Central memory CD8-positive, alpha-beta T cell (primary cell): ENCODE results near the gene SIN3B.

Experiments used
- ATAC-seq: fragments of 150-1000 bp; cut with Tn5 transposase; replicated peaks from 2 replicates; pipeline ENCODE4 v1.10.0; 2022; ENCODE audit warnings: mild to moderate bottlenecking, moderate FRiP score, moderate number of reproducible peaks; ENCODE audit not compliant: poor library complexity, severe bottlenecking; ENCODE audit errors: extremely low read depth
- DNase-seq, 2 donors: peaks; one replicate each; pipeline ENCODE4 v3.0.0; 2021; ENCODE audit warnings: low spot score in 2 of 2
- H3K27ac Mint-ChIP-seq: one replicate; pipeline ENCODE4 v1.8.0; 2022; ENCODE audit warnings: low read depth, mild to moderate bottlenecking, moderate library complexity, mixed read lengths
- H3K27me3 Mint-ChIP-seq: one replicate; pipeline ENCODE4 v1.8.0; 2022; ENCODE audit warnings: mixed read lengths
- H3K36me3 Mint-ChIP-seq: one replicate; pipeline ENCODE4 v1.8.0; 2022; ENCODE audit warnings: mild to moderate bottlenecking, moderate library complexity, mixed read lengths; ENCODE audit not compliant: insufficient read depth
- H3K4me1 Mint-ChIP-seq: one replicate; pipeline ENCODE4 v1.8.0; 2022; ENCODE audit warnings: mixed read lengths
- H3K4me3 Mint-ChIP-seq: one replicate; pipeline ENCODE4 v1.8.0; 2022; ENCODE audit warnings: mild to moderate bottlenecking, moderate library complexity, mixed read lengths
- H3K9me3 Mint-ChIP-seq: one replicate; pipeline ENCODE4 v1.8.0; 2022; ENCODE audit warnings: mixed read lengths

The SIN3B gene

GRCh38 chr19:16897856-16898161, 68.6 kb downstream of the SIN3B start:
- ATAC-seq (no peak), DNase-seq (no peak)
- Mint-ChIP-seq H3K36me3 (peaks cover 12% of the 10 kb centered on the region), H3K4me3 (peak overlapping the region; percentile 69), H3K9me3 (no peaks in the 10 kb centered on the region), H3K27me3 (peaks cover 30% of the 10 kb centered on the region), H3K4me1 (peaks cover 20% of the 10 kb centered on the region), H3K27ac (peak overlapping the region; percentile 55)

- Mint-ChIP-seq H3K4me1 (peaks cover 20% of the 10 kb centered on the region), H3K27ac (peak overlapping the region; percentile 55), H3K9me3 (no peaks in the 10 kb centered on the region), H3K36me3 (peaks cover 12% of the 10 kb centered on the region), H3K27me3 (peaks cover 23% of the 10 kb centered on the region), H3K4me3 (peak overlapping the region; percentile 69)
- DNase-seq: no peak
- no peak for ATAC-seq
Measured at GRCh38 chr19:16898361-16899015, 69.3 kb downstream of the SIN3B start.

GRCh38 chr19:16899566-16900075, 70.4 kb downstream of the SIN3B start:
- DNase-seq (no peak), ATAC-seq (peak; percentile 8)
- peaks cover 12% of the 10 kb centered on the region for H3K27me3 Mint-ChIP-seq
- H3K4me3 Mint-ChIP-seq: no peak overlapping the region
- no peaks in the 10 kb centered on the region for H3K9me3 Mint-ChIP-seq
- peaks cover 12% of the 10 kb centered on the region for H3K36me3 Mint-ChIP-seq
- peaks cover 20% of the 10 kb centered on the region for H3K4me1 Mint-ChIP-seq
- no peak overlapping the region for H3K27ac Mint-ChIP-seq

- H3K27me3 Mint-ChIP-seq: no peaks in the 10 kb centered on the region
- H3K27ac Mint-ChIP-seq: no peak overlapping the region
- H3K9me3 Mint-ChIP-seq: no peaks in the 10 kb centered on the region
- ATAC-seq (no peak), DNase-seq (no peak)
- peaks cover 15% of the 10 kb centered on the region for H3K4me1 Mint-ChIP-seq
- no peak overlapping the region for H3K4me3 Mint-ChIP-seq
- peaks cover 7% of the 10 kb centered on the region for H3K36me3 Mint-ChIP-seq
Measured at GRCh38 chr19:16901491-16902175, 72.4 kb downstream of the SIN3B start.

GRCh38 chr19:16902545-16902944, 73.3 kb downstream of the SIN3B start:
- DNase-seq: no peak
- no peak overlapping the region for H3K27ac Mint-ChIP-seq
- H3K4me1 Mint-ChIP-seq: peaks cover 15% of the 10 kb centered on the region
- ATAC-seq: no peak
- no peaks in the 10 kb centered on the region for H3K9me3 Mint-ChIP-seq
- peaks cover 4% of the 10 kb centered on the region for H3K36me3 Mint-ChIP-seq
- H3K27me3 Mint-ChIP-seq: no peaks in the 10 kb centered on the region
- H3K4me3 Mint-ChIP-seq: no peak overlapping the region

- DNase-seq: no peak
- H3K4me1 Mint-ChIP-seq: peaks cover 13% of the 10 kb centered on the region
- H3K27ac Mint-ChIP-seq: no peak overlapping the region
- no peak overlapping the region for H3K4me3 Mint-ChIP-seq
- no peaks in the 10 kb centered on the region for H3K9me3 Mint-ChIP-seq
- H3K27me3 Mint-ChIP-seq: no peaks in the 10 kb centered on the region
- H3K36me3 Mint-ChIP-seq: peaks cover 2% of the 10 kb centered on the region
- no peak for ATAC-seq
Measured at GRCh38 chr19:16903347-16903746, 74.1 kb downstream of the SIN3B start.

- no peak for ATAC-seq
- Mint-ChIP-seq H3K4me3 (no peak overlapping the region), H3K4me1 (peaks cover 6% of the 10 kb centered on the region)
Measured at GRCh38 chr19:16904599-16904998, 75.4 kb downstream of the SIN3B start.

GRCh38 chr19:16908759-16909158, 79.6 kb downstream of the SIN3B start:
- no peak overlapping the region for H3K27ac Mint-ChIP-seq
- no peaks in the 10 kb centered on the region for H3K4me1 Mint-ChIP-seq
- peaks cover 17% of the 10 kb centered on the region for H3K27me3 Mint-ChIP-seq
- H3K4me3 Mint-ChIP-seq: no peak overlapping the region
- peaks cover 1% of the 10 kb centered on the region for H3K36me3 Mint-ChIP-seq
- H3K9me3 Mint-ChIP-seq: peaks cover 16% of the 10 kb centered on the region
- ATAC-seq: no peak
- no peak for DNase-seq

More at GRCh38 chr19:16904599-16904998, 75.4 kb downstream of the SIN3B start:
- Mint-ChIP-seq H3K36me3 (no peaks in the 10 kb centered on the region), H3K9me3 (no peaks in the 10 kb centered on the region), H3K27me3 (no peaks in the 10 kb centered on the region), H3K27ac (no peak overlapping the region)
- DNase-seq: no peak

- peaks cover 1% of the 10 kb centered on the region for H3K36me3 Mint-ChIP-seq
Measured at GRCh38 chr19:16911046-16911445, 81.8 kb downstream of the SIN3B start.

GRCh38 chr19:16912780-16913179, 83.6 kb downstream of the SIN3B start:
- H3K27ac Mint-ChIP-seq: no peak overlapping the region
- H3K4me3 Mint-ChIP-seq: no peak overlapping the region
- DNase-seq: no peak
- H3K4me1 Mint-ChIP-seq: no peaks in the 10 kb centered on the region
- ATAC-seq: no peak
- H3K9me3 Mint-ChIP-seq: peaks cover 16% of the 10 kb centered on the region
- H3K36me3 Mint-ChIP-seq: peaks cover 1% of the 10 kb centered on the region
- H3K27me3 Mint-ChIP-seq: peaks cover 46% of the 10 kb centered on the region

More at GRCh38 chr19:16911046-16911445, 81.8 kb downstream of the SIN3B start:
- peaks cover 35% of the 10 kb centered on the region for H3K27me3 Mint-ChIP-seq
- no peaks in the 10 kb centered on the region for H3K4me1 Mint-ChIP-seq
- DNase-seq (no peak), ATAC-seq (no peak)
- no peak overlapping the region for H3K27ac Mint-ChIP-seq
- H3K4me3 Mint-ChIP-seq: no peak overlapping the region
- H3K9me3 Mint-ChIP-seq: peaks cover 16% of the 10 kb centered on the region

GRCh38 chr19:16914421-16914820, 85.2 kb downstream of the SIN3B start:
- H3K4me3 Mint-ChIP-seq: no peak overlapping the region
- no peak overlapping the region for H3K27ac Mint-ChIP-seq
- ATAC-seq: no peak
- peaks cover 53% of the 10 kb centered on the region for H3K27me3 Mint-ChIP-seq
- H3K36me3 Mint-ChIP-seq: peaks cover 1% of the 10 kb centered on the region
- H3K4me1 Mint-ChIP-seq: no peaks in the 10 kb centered on the region
- peaks cover 16% of the 10 kb centered on the region for H3K9me3 Mint-ChIP-seq
- DNase-seq: no peak

- Mint-ChIP-seq H3K27ac (no peak overlapping the region), H3K4me1 (no peaks in the 10 kb centered on the region), H3K4me3 (no peak overlapping the region), H3K36me3 (peaks cover 1% of the 10 kb centered on the region), H3K27me3 (peaks cover 60% of the 10 kb centered on the region), H3K9me3 (peaks cover 16% of the 10 kb centered on the region)
- ATAC-seq (no peak), DNase-seq (no peak)
Measured at GRCh38 chr19:16915135-16915534, 85.9 kb downstream of the SIN3B start.

GRCh38 chr19:16915734-16916133, 86.5 kb downstream of the SIN3B start:
- Mint-ChIP-seq H3K27ac (no peak overlapping the region), H3K4me1 (no peaks in the 10 kb centered on the region), H3K4me3 (no peak overlapping the region), H3K27me3 (peaks cover 61% of the 10 kb centered on the region), H3K36me3 (peaks cover 1% of the 10 kb centered on the region), H3K9me3 (peaks cover 16% of the 10 kb centered on the region)
- DNase-seq (no peak), ATAC-seq (no peak)
